Caco-2 (cell line): ENCODE measurements around the gene GPR150. TPM values are rescaled to one million over a fixed set of nuclear protein-coding genes. Genes with fewer than 3 reads are reported as not detected.

Experiments used
- Bru-seq: library from RNA; stranded (reverse); fragments of 400-500 nt; gene quantifications from one replicate; lab custom pipeline; 2021; lab: Mats Ljungman, UMichigan
- BruChase-seq, 2 experiments: library from RNA; stranded (reverse); fragments of 400-500 nt; gene quantifications; one replicate each; lab custom pipeline; 2021; lab: Mats Ljungman, UMichigan
- BruUV-seq: library from RNA; stranded (reverse); fragments of 400-500 nt; replicated peaks from 2 replicates; lab custom pipeline; 2021; lab: Mats Ljungman, UMichigan
- CTCF ChIA-PET: fragments of 300-600 bp; sonication (Branson Sonifier 250); formaldehyde crosslinking; loops from one replicate; lab custom pipeline; 2022; ENCODE audit warnings: antibody characterized with exemption; lab: Charles Lee
- POLR2A ChIA-PET: fragments of 300-600 bp; sonication (Branson Sonifier 250); formaldehyde crosslinking; loops from one replicate; lab custom pipeline; 2022; ENCODE audit warnings: antibody characterized with exemption; lab: Charles Lee
- DNase-seq, 2 experiments: peaks; one replicate each; pipeline versions ENCODE4 v3.0.0 to v3.0.0-alpha.2; 2020 to 2022
- H3K27me3 ChIP-seq: replicated peaks from 2 replicates; pipeline ENCODE4 v1.6.0; 2011; ENCODE audit warnings: low read length; ENCODE audit not compliant: control insufficient read depth, insufficient read depth
- H3K36me3 ChIP-seq: 2 replicates; pipeline ENCODE4 v1.5.1; 2011; ENCODE audit warnings: low read length; ENCODE audit not compliant: control insufficient read depth, insufficient read depth
- H3K4me1 ChIP-seq: fragments of 250-450 bp; sonication (Bioruptor Pico); 2 replicates; pipeline ENCODE4 v1.5.1; 2020; ENCODE audit warnings: mild to moderate bottlenecking
- H3K4me3 ChIP-seq: 2 replicates; pipeline ENCODE4 v1.5.1; 2011; ENCODE audit warnings: low read depth, mild to moderate bottlenecking, control low read depth, low read length
- H3K9me3 ChIP-seq: fragments of 250-450 bp; sonication (Bioruptor Pico); 2 replicates; pipeline ENCODE4 v1.5.1; 2020; ENCODE audit warnings: mild to moderate bottlenecking, moderate library complexity
- H3K27ac Mint-ChIP-seq: one replicate; pipeline ENCODE4 v1.8.0; 2022; ENCODE audit warnings: mixed read lengths; ENCODE audit not compliant: unreplicated experiment
- H3K27me3 Mint-ChIP-seq: one replicate; pipeline ENCODE4 v1.8.0; 2022; ENCODE audit warnings: mixed read lengths; ENCODE audit not compliant: insufficient read depth, unreplicated experiment
- H3K36me3 Mint-ChIP-seq: one replicate; pipeline ENCODE4 v1.8.0; 2022; ENCODE audit warnings: mild to moderate bottlenecking, mixed read lengths; ENCODE audit not compliant: insufficient read depth, unreplicated experiment
- H3K4me1 Mint-ChIP-seq: one replicate; pipeline ENCODE4 v1.8.0; 2022; ENCODE audit warnings: low read depth, mixed read lengths; ENCODE audit not compliant: unreplicated experiment
- H3K4me3 Mint-ChIP-seq: one replicate; pipeline ENCODE4 v1.8.0; 2022; ENCODE audit warnings: mild to moderate bottlenecking, moderate library complexity, mixed read lengths; ENCODE audit not compliant: unreplicated experiment
- H3K9me3 Mint-ChIP-seq: one replicate; pipeline ENCODE4 v1.8.0; 2022; ENCODE audit warnings: mixed read lengths; ENCODE audit not compliant: unreplicated experiment
- CTCF ChIP-seq, 2 experiments: fragments of 200-600 bp in 1 of 2; IDR thresholded peaks; 1 replicate in 1 of 2; 2 replicates in 1 of 2; pipeline versions ENCODE4 v1.5.1 to v1.8.0; 2011 to 2022; ENCODE audit warnings: antibody characterized with exemption in 1 of 2, control low read depth in 1 of 2, inconsistent platforms in 1 of 2, low read depth in 1 of 2, low read length in 1 of 2, mild to moderate bottlenecking in 1 of 2, moderate library complexity in 1 of 2; ENCODE audit not compliant: insufficient read depth in 1 of 2, severe bottlenecking in 1 of 2, unreplicated experiment in 1 of 2
- intact Hi-C: fragments of 100-400 bp; cut with micrococcal nuclease; formaldehyde crosslinking; loops from one replicate; pipeline ENCODE4 v1.10.0; 2022; ENCODE audit not compliant: unreplicated experiment
- long read RNA-seq: library from polyadenylated mRNA; stranded (forward); transcript quantifications from one replicate; pipeline ENCODE4 v2.0.0, GENCODE V29; 2022
- total RNA-seq: library from RNA; stranded (reverse); gene quantifications from 2 replicates; pipeline ENCODE4 v1.2.3, GENCODE V29; 2022

GPR150 gene
- 0.21 and 0.27 TPM in 2 replicates for total RNA-seq
- Bru-seq, nascent RNA = percentile 29 among the genes with signal in this experiment
- BruChase-seq, experiment 1, labeled RNA remaining after a 2-hour chase = percentile 25 among the genes with signal in this experiment
- percentile 30 among the genes with signal in this experiment for BruChase-seq, experiment 2, labeled RNA remaining after a 6-hour chase
- long read RNA-seq, partial matches to known transcripts = 0 of 1 reads
- long read RNA-seq, other reads (novel, unspliced or antisense) = 0 of 1 reads

- peak in 1 of 2 experiments; percentile 3 for TF ChIP-seq CTCF (IDR thresholded peaks at IDR 0.05; ENCODE audit: insufficient read depth in 1 of 2, low read depth in 1 of 2, low read length in 1 of 2, severe bottlenecking in 1 of 2, unreplicated experiment in 1 of 2)
- Mint-ChIP-seq H3K36me3 (no peaks in the 10 kb centered on the region), H3K9me3 (no peaks in the 10 kb centered on the region), H3K27ac (peak within 1 kb of the TSS; percentile 6), H3K4me3 (peak within 1 kb of the TSS; percentile 73), H3K4me1 (no peaks in the 10 kb centered on the region), H3K27me3 (peaks cover 11% of the 10 kb centered on the region)
- intact Hi-C loops = loop anchor here (1.0 kb wide), 1 partner anchor 65 kb away; the partner anchor contains the start of gene ARSK
- POLR2A ChIA-PET = interaction anchor here (0.6 kb wide), 1 partner anchor 1536 kb away, joined by 11 read pairs; no protein-coding TSS in a partner anchor
- Histone ChIP-seq H3K36me3 (no peaks in the 10 kb centered on the region), H3K4me1 (no peaks in the 10 kb centered on the region), H3K4me3 (peak within 1 kb of the TSS; percentile 78), H3K27me3 (no peaks in the 10 kb centered on the region), H3K9me3 (no peaks in the 10 kb centered on the region)
- DNase-seq = peak; percentile 69 to 80
- no TSS peak for BruUV-seq
- CTCF ChIA-PET = no interaction called here
Observed at GRCh38 chr5:95620030-95620869, at the start of gene GPR150. GPR150 (plus strand) TSS chr5:95620087; CDS start chr5:95620276, 189 bp downstream.

GRCh38 chr5:95572016-95572415 is 47.9 kb upstream of the GPR150 start:
- intact Hi-C loops = no loop called here
- Mint-ChIP-seq H3K4me3 (no peak overlapping the region), H3K36me3 (no peaks in the 10 kb centered on the region), H3K4me1 (no peaks in the 10 kb centered on the region), H3K9me3 (peaks cover 10% of the 10 kb centered on the region), H3K27me3 (no peaks in the 10 kb centered on the region), H3K27ac (no peak overlapping the region)
- no peak for TF ChIP-seq CTCF (IDR thresholded peaks at IDR 0.05; ENCODE audit: insufficient read depth in 1 of 2, low read depth in 1 of 2, low read length in 1 of 2, severe bottlenecking in 1 of 2, unreplicated experiment in 1 of 2)
- no TSS peak for BruUV-seq
- ChIA-PET POLR2A (no interaction called here), CTCF (no interaction called here)
- Histone ChIP-seq H3K9me3 (no peaks in the 10 kb centered on the region; the same call in 1 of the 2 replicates), H3K4me1 (no peaks in the 10 kb centered on the region; the same call in 1 of the 2 replicates), H3K4me3 (no peak overlapping the region), H3K36me3 (no peaks in the 10 kb centered on the region), H3K27me3 (no peaks in the 10 kb centered on the region)
- no peak for DNase-seq

- DNase-seq = no peak
- H3K4me3 Mint-ChIP-seq = no peak overlapping the region
- no TSS peak for BruUV-seq
- ChIA-PET POLR2A (no interaction called here), CTCF (no interaction called here)
- H3K36me3 ChIP-seq = no peaks in the 10 kb centered on the region
- intact Hi-C loops = no loop called here
- no peaks in the 10 kb centered on the region for H3K4me1 ChIP-seq
- H3K27me3 Mint-ChIP-seq = no peaks in the 10 kb centered on the region
- no peaks in the 10 kb centered on the region for H3K9me3 Mint-ChIP-seq
- H3K36me3 Mint-ChIP-seq = no peaks in the 10 kb centered on the region
- no peak for TF ChIP-seq CTCF (IDR thresholded peaks at IDR 0.05; ENCODE audit: insufficient read depth in 1 of 2, low read depth in 1 of 2, low read length in 1 of 2, severe bottlenecking in 1 of 2, unreplicated experiment in 1 of 2)
- H3K27me3 ChIP-seq = no peaks in the 10 kb centered on the region
- no peak overlapping the region for H3K4me3 ChIP-seq
- H3K9me3 ChIP-seq = no peaks in the 10 kb centered on the region
- H3K4me1 Mint-ChIP-seq = no peaks in the 10 kb centered on the region
- no peak overlapping the region for H3K27ac Mint-ChIP-seq
Observed at GRCh38 chr5:95581576-95581975, 38.3 kb upstream of the GPR150 start.
